HUDEP-2 (cell line): ENCODE measurements around the gene XPNPEP1.

Source experiments
- DNase-seq, 76 experiments: peaks; one replicate each; lab custom pipeline; 2025; ENCODE audit not compliant: unreplicated experiment in 76 of 76; lab: John Stamatoyannopoulos, UW

The XPNPEP1 gene

DNA sequence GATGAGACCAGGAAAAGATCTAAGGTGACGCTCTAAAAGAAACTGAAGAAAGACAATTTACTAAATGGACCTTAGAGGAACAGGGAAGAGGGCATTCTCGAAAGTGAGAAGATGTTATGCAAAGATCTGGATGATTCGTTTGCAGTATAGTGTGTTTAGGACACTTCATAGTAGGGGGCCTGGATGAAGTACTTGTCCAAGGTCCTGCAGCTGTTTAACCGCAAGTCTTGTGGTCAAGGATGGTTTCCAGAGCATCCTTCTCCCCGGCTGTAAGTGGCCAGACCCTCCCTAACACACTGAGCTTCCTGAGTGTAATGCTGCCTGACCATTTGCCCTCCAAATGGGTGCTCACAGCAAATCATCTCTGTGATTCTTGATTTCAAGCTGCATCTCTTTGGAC is 101.6 kb downstream of the XPNPEP1 start:
- no peak for DNase-seq

DNA sequence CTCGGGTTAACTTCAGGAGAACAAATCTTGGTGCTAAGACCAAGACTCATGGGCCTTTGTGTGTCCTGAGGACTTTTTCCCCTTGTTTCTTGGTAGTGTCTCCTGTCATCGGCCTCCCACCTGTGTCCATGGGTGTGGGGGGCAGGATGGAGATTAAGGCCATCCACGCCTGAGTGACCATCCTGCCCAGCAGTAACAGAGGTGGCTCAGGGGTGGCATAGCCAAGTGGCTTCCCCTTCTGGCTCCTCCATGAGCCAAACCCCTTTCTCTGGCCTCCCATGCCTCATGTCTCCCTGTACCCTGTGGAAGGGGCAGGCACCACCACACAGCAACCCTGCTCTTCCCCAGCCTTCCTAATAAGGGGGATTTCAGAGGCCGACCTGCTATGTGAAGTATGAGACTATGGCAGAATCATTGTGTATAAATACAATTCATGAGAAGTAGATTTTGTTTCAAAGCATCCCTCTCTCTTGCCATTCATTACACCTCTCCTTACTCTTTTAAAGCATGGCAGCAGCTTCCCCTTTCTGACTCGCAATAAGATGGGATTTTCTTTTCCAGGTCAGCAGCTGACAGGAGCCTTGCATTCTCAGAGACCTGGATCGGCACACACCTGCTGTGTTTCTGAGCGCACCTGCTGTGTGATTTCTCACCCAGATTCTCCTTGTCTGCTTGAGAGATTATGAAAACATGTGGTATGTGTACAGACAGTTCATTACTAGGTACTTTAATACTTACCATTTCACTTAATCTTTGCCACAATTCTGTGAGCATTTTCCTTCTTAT is 102.5 kb downstream of the XPNPEP1 start:
- no peak for DNase-seq

DNA sequence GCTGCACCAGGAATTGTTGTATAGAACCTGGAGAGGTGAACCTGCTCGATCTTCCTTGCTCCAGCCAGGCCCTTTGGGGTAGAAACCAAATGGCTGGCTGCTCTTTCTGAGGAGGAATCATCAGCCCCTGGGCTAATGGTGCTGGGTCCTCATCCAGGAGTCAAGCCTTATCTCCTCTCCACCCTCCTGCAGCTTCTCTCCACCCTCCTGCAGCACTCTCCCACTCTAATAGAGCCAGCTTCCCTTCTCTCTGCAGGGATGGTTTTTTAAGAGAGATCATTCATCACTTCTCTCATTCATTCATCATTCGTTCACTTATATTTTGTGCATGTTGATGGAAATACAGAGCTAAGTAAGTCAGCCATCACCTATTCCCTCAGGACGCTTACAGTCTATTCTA is 103.5 kb downstream of the XPNPEP1 start:
- no peak for DNase-seq
